Measurements from ENCODE around the gene WFDC13. TPM values are rescaled to one million over a fixed set of nuclear protein-coding genes. Genes with fewer than 3 reads are reported as not detected.

Gene WFDC13
- total RNA-seq, 2 experiments from 2014 or later, result not detected

GRCh38 chr20:45725134-45725533 lies 23.3 kb downstream of the WFDC13 start:
- CTCF ChIA-PET, result no interaction called here

DNA sequence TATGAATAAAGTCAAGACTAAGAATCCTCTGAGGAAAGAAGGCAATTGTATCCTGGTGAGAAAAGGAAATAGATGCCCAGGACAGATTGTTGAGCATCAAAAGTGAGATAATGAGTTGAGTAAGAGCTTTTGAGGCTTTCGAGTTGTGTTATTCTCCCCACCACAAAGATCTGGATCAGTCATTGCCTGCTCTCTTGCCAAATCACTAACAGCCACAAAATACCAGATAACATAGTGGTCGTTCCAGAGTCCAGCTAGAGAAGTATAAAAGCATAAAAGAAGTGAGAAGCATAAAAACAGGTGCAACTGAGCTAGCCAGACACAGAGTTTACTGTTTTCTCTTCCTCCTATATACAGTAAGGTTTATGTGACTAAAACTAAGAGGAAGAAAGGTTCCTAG lies 25.2 kb downstream of the WFDC13 start:
- ChIA-PET POLR2A (no interaction called here), CTCF (interaction anchor here (1.1 kb wide), 1 partner anchor 133 kb away, joined by 3 read pairs; no protein-coding TSS in a partner anchor)
- Mint-ChIP-seq H3K27ac (no peak overlapping the region), H3K9me3 (ENCODE audit: insufficient read depth) (peaks cover 3% of the 10 kb centered on the region), H3K4me1 (ENCODE audit: low read depth) (no peaks in the 10 kb centered on the region), H3K36me3 (ENCODE audit: low read depth) (peaks cover under 1% of the 10 kb centered on the region), H3K4me3 (no peak overlapping the region), H3K27me3 (ENCODE audit: low read depth) (peaks cover 24% of the 10 kb centered on the region)
- no peak for DNase-seq
- no peak for ATAC-seq

More at GRCh38 chr20:45725134-45725533, 23.3 kb downstream of the WFDC13 start:
- Mint-ChIP-seq H3K27ac (no peak overlapping the region), H3K9me3 (ENCODE audit: insufficient read depth) (no peaks in the 10 kb centered on the region), H3K4me3 (no peak overlapping the region), H3K36me3 (ENCODE audit: low read depth) (no peaks in the 10 kb centered on the region), H3K4me1 (ENCODE audit: low read depth) (no peaks in the 10 kb centered on the region), H3K27me3 (ENCODE audit: low read depth) (peaks cover 24% of the 10 kb centered on the region)
- DNase-seq (no peak), ATAC-seq (no peak)
- POLR2A ChIA-PET, result no interaction called here

GRCh38 chr20:45732199-45732598 lies 30.4 kb downstream of the WFDC13 start:
- POLR2A ChIA-PET, result no interaction called here
- H3K27me3 Mint-ChIP-seq (ENCODE audit: low read depth), result peaks cover 16% of the 10 kb centered on the region
- no peak for ATAC-seq

GRCh38 chr20:45735552-45735951 lies 33.7 kb downstream of the WFDC13 start:
- ChIA-PET POLR2A (no interaction called here), CTCF (no interaction called here)
- Mint-ChIP-seq H3K4me1 (ENCODE audit: low read depth) (no peaks in the 10 kb centered on the region), H3K36me3 (ENCODE audit: low read depth) (peaks cover 2% of the 10 kb centered on the region), H3K4me3 (no peak overlapping the region), H3K9me3 (ENCODE audit: insufficient read depth) (peaks cover 20% of the 10 kb centered on the region), H3K27ac (no peak overlapping the region), H3K27me3 (ENCODE audit: low read depth) (peaks cover 9% of the 10 kb centered on the region)
- no peak for DNase-seq
- no peak for ATAC-seq

More at GRCh38 chr20:45732199-45732598, 30.4 kb downstream of the WFDC13 start:
- CTCF ChIA-PET, result no interaction called here
- H3K27ac Mint-ChIP-seq, result no peak overlapping the region
- peaks cover 20% of the 10 kb centered on the region for H3K9me3 Mint-ChIP-seq (ENCODE audit: insufficient read depth)
- DNase-seq, result no peak
- no peaks in the 10 kb centered on the region for H3K4me1 Mint-ChIP-seq (ENCODE audit: low read depth)
- peaks cover 2% of the 10 kb centered on the region for H3K36me3 Mint-ChIP-seq (ENCODE audit: low read depth)
- H3K4me3 Mint-ChIP-seq, result no peak overlapping the region

DNA sequence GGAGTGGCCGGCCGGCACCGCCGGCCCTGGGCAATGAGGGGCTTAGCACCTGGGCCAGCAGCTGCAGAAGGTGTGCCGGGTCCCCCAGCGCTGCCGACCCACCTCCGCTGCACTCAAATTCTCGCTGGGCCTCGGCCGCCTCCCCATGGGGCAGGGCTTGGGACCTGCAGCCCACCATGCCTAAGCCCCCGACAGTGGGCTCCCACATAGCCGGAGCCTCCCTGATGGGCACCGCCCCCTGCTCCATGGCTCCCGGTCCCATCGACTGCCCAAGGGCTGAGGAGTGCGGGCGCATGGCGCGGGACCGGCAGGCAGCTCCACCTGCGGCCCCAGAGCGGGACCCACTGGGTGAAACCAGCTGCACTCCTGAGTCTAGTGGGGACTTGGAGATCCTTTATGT lies 34.1 kb downstream of the WFDC13 start:
- ATAC-seq (no peak), DNase-seq (no peak)
- peaks cover 9% of the 10 kb centered on the region for H3K27me3 Mint-ChIP-seq (ENCODE audit: low read depth)
- peaks cover 20% of the 10 kb centered on the region for H3K9me3 Mint-ChIP-seq (ENCODE audit: insufficient read depth)
- no peaks in the 10 kb centered on the region for H3K4me1 Mint-ChIP-seq (ENCODE audit: low read depth)
- POLR2A ChIA-PET, result no interaction called here
- no peak overlapping the region for H3K27ac Mint-ChIP-seq
- H3K4me3 Mint-ChIP-seq, result no peak overlapping the region
- CTCF ChIA-PET, result no interaction called here
- peaks cover 2% of the 10 kb centered on the region for H3K36me3 Mint-ChIP-seq (ENCODE audit: low read depth)

GRCh38 chr20:45742596-45742995 lies 40.8 kb downstream of the WFDC13 start:
- ChIA-PET CTCF (no interaction called here), POLR2A (no interaction called here)
- H3K27me3 Mint-ChIP-seq (ENCODE audit: low read depth), result peaks cover 13% of the 10 kb centered on the region
- ATAC-seq (no peak), DNase-seq (no peak)
- H3K9me3 Mint-ChIP-seq (ENCODE audit: insufficient read depth), result no peaks in the 10 kb centered on the region
- no peaks in the 10 kb centered on the region for H3K4me1 Mint-ChIP-seq (ENCODE audit: low read depth)
- H3K4me3 Mint-ChIP-seq, result no peak overlapping the region
- H3K36me3 Mint-ChIP-seq (ENCODE audit: low read depth), result no peaks in the 10 kb centered on the region
- H3K27ac Mint-ChIP-seq, result no peak overlapping the region

GRCh38 chr20:45745015-45745414 lies 43.2 kb downstream of the WFDC13 start:
- Mint-ChIP-seq H3K36me3 (ENCODE audit: low read depth) (no peaks in the 10 kb centered on the region), H3K9me3 (ENCODE audit: insufficient read depth) (no peaks in the 10 kb centered on the region), H3K27me3 (ENCODE audit: low read depth) (peaks cover 19% of the 10 kb centered on the region), H3K27ac (no peak overlapping the region), H3K4me3 (no peak overlapping the region), H3K4me1 (ENCODE audit: low read depth) (no peaks in the 10 kb centered on the region)
- CTCF ChIA-PET, result no interaction called here
- ATAC-seq, result no peak
- POLR2A ChIA-PET, result no interaction called here
- DNase-seq, result no peak

DNA sequence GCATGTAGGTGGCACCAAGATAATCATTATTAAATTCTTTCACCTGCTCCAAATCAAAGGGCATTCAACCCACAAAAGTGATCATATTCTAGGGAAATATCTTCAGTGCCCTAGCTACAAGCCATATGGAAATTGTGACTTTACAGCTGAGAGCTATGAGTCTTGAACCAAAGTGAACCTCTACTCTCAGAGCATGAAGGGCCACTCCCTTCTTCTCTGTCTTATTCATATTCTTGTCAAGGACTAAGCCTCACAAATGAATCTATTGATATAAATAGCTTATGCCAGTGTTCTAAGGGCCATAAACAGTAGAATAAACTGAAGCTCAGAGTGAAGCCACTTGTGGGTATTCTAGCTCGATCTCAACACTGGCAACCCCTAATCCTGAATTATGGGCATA lies 49.9 kb downstream of the WFDC13 start:
- ChIA-PET POLR2A (no interaction called here), CTCF (interaction anchor here (1.7 kb wide), 1 partner anchor 458 kb away, joined by 4 read pairs; no protein-coding TSS in a partner anchor)
- ATAC-seq (no peak), DNase-seq (no peak)
- Mint-ChIP-seq H3K4me1 (ENCODE audit: low read depth) (peaks cover 7% of the 10 kb centered on the region), H3K4me3 (no peak overlapping the region), H3K36me3 (ENCODE audit: low read depth) (no peaks in the 10 kb centered on the region), H3K9me3 (ENCODE audit: insufficient read depth) (peaks cover 7% of the 10 kb centered on the region), H3K27me3 (ENCODE audit: low read depth) (peaks cover 14% of the 10 kb centered on the region), H3K27ac (no peak overlapping the region)

DNA sequence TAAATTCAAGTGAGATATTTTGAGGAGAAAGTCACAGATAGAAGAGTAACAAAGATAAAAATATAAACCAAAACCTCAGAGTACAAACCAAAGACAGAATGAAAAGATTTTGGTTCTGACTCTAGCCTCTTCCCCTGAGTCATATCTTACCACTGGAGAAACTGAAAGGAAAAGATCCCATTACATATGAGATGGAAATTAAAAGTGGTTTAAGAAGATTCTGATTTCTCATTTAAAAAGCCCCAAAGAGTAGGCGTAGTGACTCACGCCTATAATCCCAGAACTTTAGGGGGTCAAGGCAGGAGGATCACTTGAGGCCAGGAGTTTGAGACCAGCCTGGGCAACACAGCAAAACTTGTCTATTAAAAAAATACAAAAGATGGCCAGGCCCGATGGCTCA lies 50.9 kb downstream of the WFDC13 start:
- ATAC-seq (peak; percentile 55), DNase-seq (no peak)
- H3K4me3 Mint-ChIP-seq, result no peak overlapping the region
- H3K27me3 Mint-ChIP-seq (ENCODE audit: low read depth), result peaks cover 9% of the 10 kb centered on the region
- H3K4me1 Mint-ChIP-seq (ENCODE audit: low read depth), result peaks cover 7% of the 10 kb centered on the region
- peaks cover 7% of the 10 kb centered on the region for H3K9me3 Mint-ChIP-seq (ENCODE audit: insufficient read depth)
- ChIA-PET POLR2A (no interaction called here), CTCF (no interaction called here)
- no peaks in the 10 kb centered on the region for H3K36me3 Mint-ChIP-seq (ENCODE audit: low read depth)
- no peak overlapping the region for H3K27ac Mint-ChIP-seq

GRCh38 chr20:45758096-45758495 lies 56.3 kb downstream of the WFDC13 start:
- no peak overlapping the region for H3K4me3 Mint-ChIP-seq
- no peak for DNase-seq
- H3K36me3 Mint-ChIP-seq (ENCODE audit: low read depth), result no peaks in the 10 kb centered on the region
- H3K27ac Mint-ChIP-seq, result no peak overlapping the region
- H3K4me1 Mint-ChIP-seq (ENCODE audit: low read depth), result peaks cover 2% of the 10 kb centered on the region
- CTCF ChIA-PET, result interaction anchor here (0.8 kb wide), 1 partner anchor 12 kb away, joined by 3 read pairs; no protein-coding TSS in a partner anchor
- no peaks in the 10 kb centered on the region for H3K27me3 Mint-ChIP-seq (ENCODE audit: low read depth)
- no peak for ATAC-seq
- POLR2A ChIA-PET, result interaction anchor here (0.6 kb wide), 1 partner anchor 25 kb away, joined by 4 read pairs; no protein-coding TSS in a partner anchor
- peaks cover 7% of the 10 kb centered on the region for H3K9me3 Mint-ChIP-seq (ENCODE audit: insufficient read depth)

Small RNA genes within 50 kb of the gene (microRNA-seq; reads per million reads assigned to microRNA genes)
- gene MIR3617, result not detected

Other genes with a start within 250 kb of the WFDC13 start
- not detected for gene WFDC2, start 232.3 kb upstream of the WFDC13 start, total RNA-seq
- gene SPINT3, start 186.4 kb upstream of the WFDC13 start, total RNA-seq, result not detected
- gene WFDC6, start 162.6 kb upstream of the WFDC13 start, total RNA-seq, result not detected
- not detected for gene EPPIN, start 154.6 kb upstream of the WFDC13 start, total RNA-seq
- not detected for gene WFDC8, start 122.8 kb upstream of the WFDC13 start, total RNA-seq
- gene WFDC10A, start 72.3 kb upstream of the WFDC13 start, total RNA-seq, result not detected
- gene WFDC9, start 70.8 kb upstream of the WFDC13 start, total RNA-seq, result not detected
- not detected for gene WFDC11, start 31.8 kb upstream of the WFDC13 start, total RNA-seq
- gene WFDC10B, start 3.0 kb downstream of the WFDC13 start, total RNA-seq, result not detected
- gene SPINT4, start 20.3 kb downstream of the WFDC13 start, total RNA-seq, result not detected
- not detected for gene WFDC3, start 89.8 kb downstream of the WFDC13 start, total RNA-seq
- gene DNTTIP1, start 89.9 kb downstream of the WFDC13 start, total RNA-seq, result 10 to 100 TPM; 34.7 to 34.8 TPM
- gene UBE2C, start 110.6 kb downstream of the WFDC13 start, total RNA-seq, result 100 to 1,000 TPM; 251 to 261 TPM
- not detected for gene TNNC2, start 125.3 kb downstream of the WFDC13 start, total RNA-seq
- 1 to 10 TPM; 1.6 to 1.7 TPM for gene SNX21, start 131.8 kb downstream of the WFDC13 start, total RNA-seq
- 10 to 100 TPM; 29.3 to 32.1 TPM for gene ACOT8, start 155.4 kb downstream of the WFDC13 start, total RNA-seq
- 1 to 10 TPM; 5.1 to 5.8 TPM for gene ZSWIM3, start 155.6 kb downstream of the WFDC13 start, total RNA-seq
- gene ZSWIM1, start 179.2 kb downstream of the WFDC13 start, total RNA-seq, result 1 to 10 TPM; 7.0 TPM
- gene SPATA25, start 185.6 kb downstream of the WFDC13 start, total RNA-seq, result 1 to 10 TPM in 1 of 2 experiments, under 1 TPM in 1; 0.76 to 1.4 TPM
- gene NEURL2, start 189.2 kb downstream of the WFDC13 start, total RNA-seq, result 1 to 10 TPM; 1.1 to 1.3 TPM
- 10 to 100 TPM; 63.4 to 64.1 TPM for gene CTSA, start 189.3 kb downstream of the WFDC13 start, total RNA-seq
- gene PLTP, start 210.1 kb downstream of the WFDC13 start, total RNA-seq, result 1 to 10 TPM; 2.2 to 2.8 TPM
- gene PCIF1, start 232.6 kb downstream of the WFDC13 start, total RNA-seq, result 10 to 100 TPM; 40.3 to 41.2 TPM

Data from activated CD8-positive, alpha-beta T cell treated with anti-CD3 and anti-CD28 coated beads, Interleukin-2, amount 10 ng/mL, durations not matched to agents 7 days and 5 days (primary cell).